Activated CD4-positive, alpha-beta T cell treated with anti-CD3 and anti-CD28 coated beads for 36 hours (primary cell): ENCODE results near the gene KDM4C. TPM values are rescaled to one million over a fixed set of nuclear protein-coding genes. Genes with fewer than 3 reads are reported as not detected.
A peak's percentile ranks its signal among the peaks of the same experiment; 100 is the strongest.

Experiments
- ATAC-seq: fragments of 200-7000 bp; cut with Tn5 transposase; one replicate; pipeline ENCODE4 v1.10.0; 2021; ENCODE audit warnings: mild to moderate bottlenecking, moderate library complexity
- CTCF ChIA-PET: fragments of 350-600 bp; sonication (Branson Sonifier 250); formaldehyde crosslinking; loops from one replicate; lab custom pipeline; 2021; ENCODE audit warnings: antibody characterized with exemption; lab: Charles Lee
- POLR2A ChIA-PET: fragments of 350-600 bp; sonication (Branson Sonifier 250); formaldehyde crosslinking; loops from one replicate; lab custom pipeline; 2021; ENCODE audit warnings: antibody characterized with exemption, inconsistent platforms; lab: Charles Lee
- DNase-seq: peaks from one replicate; pipeline ENCODE4 v3.0.0-alpha.2; 2020
- H3K27ac Mint-ChIP-seq: one replicate; pipeline ENCODE4 v1.8.0; 2021; ENCODE audit warnings: mixed read lengths
- H3K27me3 Mint-ChIP-seq: one replicate; pipeline ENCODE4 v1.8.0; 2021; ENCODE audit warnings: mixed read lengths
- H3K36me3 Mint-ChIP-seq: one replicate; pipeline ENCODE4 v1.8.0; 2021; ENCODE audit warnings: low read depth, mixed read lengths
- H3K4me1 Mint-ChIP-seq: one replicate; pipeline ENCODE4 v1.8.0; 2021; ENCODE audit warnings: mixed read lengths
- H3K4me3 Mint-ChIP-seq: one replicate; pipeline ENCODE4 v1.8.0; 2021; ENCODE audit warnings: mild to moderate bottlenecking, moderate library complexity, mixed read lengths
- H3K9me3 Mint-ChIP-seq: one replicate; pipeline ENCODE4 v1.8.0; 2021; ENCODE audit warnings: low read depth, mixed read lengths
- intact Hi-C, 2 experiments: fragments of 100-400 bp; cut with DNase I in 1 of 2; cut with micrococcal nuclease in 1 of 2; formaldehyde crosslinking; loops; one replicate each; pipeline versions ENCODE4 v1.14.2 to v1.15.1; 2022 to 2024; cut with DNase I, micrococcal nuclease
- total RNA-seq, 2 experiments: library from RNA; stranded (reverse); gene quantifications; one replicate each; pipeline ENCODE4 v1.2.3, GENCODE V29; 2021

The KDM4C gene
- total RNA-seq, 2 experiments from 2014 or later = 31.7 to 33.1 TPM

GRCh38 chr9:7097040-7097715 is 339.4 kb downstream of the KDM4C start:
- no peak overlapping the region for H3K27ac Mint-ChIP-seq
- ChIA-PET CTCF (interaction anchor here (0.6 to 1.6 kb wide), 2 partner anchors 102 to 270 kb away, joined by 3 to 5 read pairs; no protein-coding TSS in a partner anchor), POLR2A (interaction anchor here (0.6 kb wide), 1 partner anchor 574 kb away, joined by 3 read pairs; no protein-coding TSS in a partner anchor)

GRCh38 chr9:7097785-7098752 is 340.3 kb downstream of the KDM4C start:
- H3K9me3 Mint-ChIP-seq = peaks cover 5% of the 10 kb centered on the region
- CTCF ChIA-PET = no interaction called here
- ATAC-seq = no peak
- no peak overlapping the region for H3K27ac Mint-ChIP-seq
- H3K36me3 Mint-ChIP-seq = peaks cover 49% of the 10 kb centered on the region
- intact Hi-C loops = no loop called here
- POLR2A ChIA-PET = no interaction called here
- H3K27me3 Mint-ChIP-seq = no peaks in the 10 kb centered on the region
- no peak overlapping the region for H3K4me3 Mint-ChIP-seq
- H3K4me1 Mint-ChIP-seq = no peaks in the 10 kb centered on the region
- no peak for DNase-seq

More at GRCh38 chr9:7097040-7097715, 339.4 kb downstream of the KDM4C start:
- no peaks in the 10 kb centered on the region for H3K4me1 Mint-ChIP-seq
- DNase-seq (no peak), ATAC-seq (peak; percentile 23)
- H3K27me3 Mint-ChIP-seq = no peaks in the 10 kb centered on the region
- H3K4me3 Mint-ChIP-seq = no peak overlapping the region
- peaks cover 49% of the 10 kb centered on the region for H3K36me3 Mint-ChIP-seq
- peaks cover 5% of the 10 kb centered on the region for H3K9me3 Mint-ChIP-seq
- intact Hi-C loops = no loop called here

- no peaks in the 10 kb centered on the region for H3K27me3 Mint-ChIP-seq
- no peak for DNase-seq
- intact Hi-C loops = no loop called here
- peaks cover 2% of the 10 kb centered on the region for H3K9me3 Mint-ChIP-seq
- ATAC-seq = no peak
- H3K4me1 Mint-ChIP-seq = no peaks in the 10 kb centered on the region
- H3K4me3 Mint-ChIP-seq = no peak overlapping the region
- peaks cover 51% of the 10 kb centered on the region for H3K36me3 Mint-ChIP-seq
- no peak overlapping the region for H3K27ac Mint-ChIP-seq
- ChIA-PET CTCF (no interaction called here), POLR2A (no interaction called here)
Observed at GRCh38 chr9:7103367-7103766, 345.6 kb downstream of the KDM4C start.

GRCh38 chr9:7103771-7104170 is 346.0 kb downstream of the KDM4C start:
- H3K36me3 Mint-ChIP-seq = peaks cover 51% of the 10 kb centered on the region
- H3K27ac Mint-ChIP-seq = no peak overlapping the region
- no peaks in the 10 kb centered on the region for H3K27me3 Mint-ChIP-seq
- peaks cover 2% of the 10 kb centered on the region for H3K9me3 Mint-ChIP-seq
- DNase-seq (no peak), ATAC-seq (no peak)
- no peak overlapping the region for H3K4me3 Mint-ChIP-seq
- no peaks in the 10 kb centered on the region for H3K4me1 Mint-ChIP-seq
- POLR2A ChIA-PET = no interaction called here
- CTCF ChIA-PET = no interaction called here
- intact Hi-C loops = no loop called here

GRCh38 chr9:7104625-7105024 is 346.9 kb downstream of the KDM4C start:
- no peak overlapping the region for H3K27ac Mint-ChIP-seq
- POLR2A ChIA-PET = no interaction called here
- intact Hi-C loops = no loop called here
- no peaks in the 10 kb centered on the region for H3K4me1 Mint-ChIP-seq
- CTCF ChIA-PET = no interaction called here
- no peaks in the 10 kb centered on the region for H3K9me3 Mint-ChIP-seq
- no peak for ATAC-seq
- H3K4me3 Mint-ChIP-seq = no peak overlapping the region
- peaks cover 49% of the 10 kb centered on the region for H3K36me3 Mint-ChIP-seq
- DNase-seq = no peak
- no peaks in the 10 kb centered on the region for H3K27me3 Mint-ChIP-seq

GRCh38 chr9:7105095-7105494 is 347.3 kb downstream of the KDM4C start:
- intact Hi-C loops = no loop called here
- Mint-ChIP-seq H3K9me3 (no peaks in the 10 kb centered on the region), H3K36me3 (peaks cover 53% of the 10 kb centered on the region), H3K27ac (no peak overlapping the region), H3K4me1 (no peaks in the 10 kb centered on the region), H3K4me3 (no peak overlapping the region), H3K27me3 (no peaks in the 10 kb centered on the region)
- no peak for DNase-seq
- no peak for ATAC-seq
- ChIA-PET POLR2A (no interaction called here), CTCF (interaction anchor here (1.3 kb wide), 1 partner anchor 9 kb away, joined by 3 read pairs; no protein-coding TSS in a partner anchor)

GRCh38 chr9:7108936-7109335 is 351.2 kb downstream of the KDM4C start:
- ChIA-PET POLR2A (no interaction called here), CTCF (no interaction called here)
- no peak for ATAC-seq
- no peak for DNase-seq
- H3K4me1 Mint-ChIP-seq = no peaks in the 10 kb centered on the region
- peaks cover 47% of the 10 kb centered on the region for H3K36me3 Mint-ChIP-seq
- no peaks in the 10 kb centered on the region for H3K9me3 Mint-ChIP-seq
- no peaks in the 10 kb centered on the region for H3K27me3 Mint-ChIP-seq
- intact Hi-C loops = no loop called here
- no peak overlapping the region for H3K27ac Mint-ChIP-seq
- H3K4me3 Mint-ChIP-seq = no peak overlapping the region

- POLR2A ChIA-PET = no interaction called here
- CTCF ChIA-PET = no interaction called here
- intact Hi-C loops = no loop called here
- no peaks in the 10 kb centered on the region for H3K27me3 Mint-ChIP-seq
- H3K4me1 Mint-ChIP-seq = no peaks in the 10 kb centered on the region
- no peak overlapping the region for H3K27ac Mint-ChIP-seq
- H3K4me3 Mint-ChIP-seq = no peak overlapping the region
- ATAC-seq (no peak), DNase-seq (no peak)
- H3K36me3 Mint-ChIP-seq = peaks cover 31% of the 10 kb centered on the region
- H3K9me3 Mint-ChIP-seq = no peaks in the 10 kb centered on the region
Observed at GRCh38 chr9:7111413-7111812, 353.6 kb downstream of the KDM4C start.

GRCh38 chr9:7115606-7116005 is 357.8 kb downstream of the KDM4C start:
- ChIA-PET CTCF (no interaction called here), POLR2A (no interaction called here)
- Mint-ChIP-seq H3K27me3 (no peaks in the 10 kb centered on the region), H3K9me3 (no peaks in the 10 kb centered on the region), H3K4me3 (no peak overlapping the region), H3K36me3 (peaks cover 4% of the 10 kb centered on the region), H3K27ac (no peak overlapping the region), H3K4me1 (peaks cover 13% of the 10 kb centered on the region)
- DNase-seq = no peak
- intact Hi-C loops = no loop called here
- ATAC-seq = no peak

GRCh38 chr9:7117676-7118561 is 360.1 kb downstream of the KDM4C start:
- peaks cover 20% of the 10 kb centered on the region for H3K4me1 Mint-ChIP-seq
- no peak overlapping the region for H3K4me3 Mint-ChIP-seq
- ChIA-PET CTCF (interaction anchor here (0.7 kb wide), 1 partner anchor 10 kb away, joined by 3 read pairs; no protein-coding TSS in a partner anchor), POLR2A (no interaction called here)
- DNase-seq = no peak
- H3K9me3 Mint-ChIP-seq = no peaks in the 10 kb centered on the region
- peak; percentile 36 for ATAC-seq
- no peak overlapping the region for H3K27ac Mint-ChIP-seq
- no peaks in the 10 kb centered on the region for H3K27me3 Mint-ChIP-seq
- intact Hi-C loops = no loop called here
- peaks cover 6% of the 10 kb centered on the region for H3K36me3 Mint-ChIP-seq

- DNase-seq (no peak), ATAC-seq (no peak)
- no peaks in the 10 kb centered on the region for H3K27me3 Mint-ChIP-seq
- CTCF ChIA-PET = no interaction called here
- H3K36me3 Mint-ChIP-seq = peaks cover 9% of the 10 kb centered on the region
- no peak overlapping the region for H3K27ac Mint-ChIP-seq
- H3K4me3 Mint-ChIP-seq = no peak overlapping the region
- H3K4me1 Mint-ChIP-seq = peaks cover 21% of the 10 kb centered on the region
- H3K9me3 Mint-ChIP-seq = no peaks in the 10 kb centered on the region
- POLR2A ChIA-PET = no interaction called here
- intact Hi-C loops = no loop called here
Observed at GRCh38 chr9:7118633-7119032, 360.9 kb downstream of the KDM4C start.
